HCEC 1CT (cell line): ENCODE data around the gene SHC2.
"Not testable (repeated sequence)": the region's sequence is repeated elsewhere in the genome, so short reads cannot be mapped to it uniquely, and the experiment has no call there.

Source experiments
- DNase-seq: peaks from one replicate; pipeline ENCODE4 v3.0.0-alpha.2; 2017

Gene SHC2

GRCh38 chr19:468587-469256 lies 7.9 kb upstream of the SHC2 start:
- DNase-seq = no peak

GRCh38 chr19:467554-467953 lies 6.7 kb upstream of the SHC2 start:
- DNase-seq = no peak

GRCh38 chr19:465056-465816 lies 4.4 kb upstream of the SHC2 start:
- DNase-seq = no peak

- DNase-seq = no peak
These were observed 3.3 kb upstream of the SHC2 start for GRCh38 chr19:464208-464545.

- no peak for DNase-seq
These were observed 2.8 kb upstream of the SHC2 start for GRCh38 chr19:463483-464207.

GRCh38 chr19:461721-462551 lies 1.1 kb upstream of the SHC2 start:
- DNase-seq = no peak

GRCh38 chr19:459724-460511 lies 915 bp downstream of the SHC2 start:
- DNase-seq = no peak

- DNase-seq = no peak
These were observed 2.5 kb downstream of the SHC2 start for GRCh38 chr19:458091-459042.

- DNase-seq = no peak
These were observed 3.2 kb downstream of the SHC2 start for GRCh38 chr19:457636-458035.

- no peak for DNase-seq
These were observed 4.2 kb downstream of the SHC2 start for GRCh38 chr19:456547-457110.

- DNase-seq = no peak
These were observed 4.8 kb downstream of the SHC2 start for GRCh38 chr19:455851-456546.

- DNase-seq = no peak
These were observed 5.7 kb downstream of the SHC2 start for GRCh38 chr19:455031-455705.

- no peak for DNase-seq
These were observed 7.2 kb downstream of the SHC2 start for GRCh38 chr19:453606-454005.

GRCh38 chr19:452829-453228 lies 8.0 kb downstream of the SHC2 start:
- DNase-seq = no peak

GRCh38 chr19:450912-451481 lies 9.8 kb downstream of the SHC2 start:
- DNase-seq = not testable (repeated sequence)

- no peak for DNase-seq
These were observed 10.9 kb downstream of the SHC2 start for GRCh38 chr19:449916-450315.

GRCh38 chr19:447816-448560 lies 12.8 kb downstream of the SHC2 start:
- no peak for DNase-seq

GRCh38 chr19:447064-447426 lies 13.8 kb downstream of the SHC2 start:
- no peak for DNase-seq
